ENCODE results near the gene DOHH.

The DOHH gene, protein sequence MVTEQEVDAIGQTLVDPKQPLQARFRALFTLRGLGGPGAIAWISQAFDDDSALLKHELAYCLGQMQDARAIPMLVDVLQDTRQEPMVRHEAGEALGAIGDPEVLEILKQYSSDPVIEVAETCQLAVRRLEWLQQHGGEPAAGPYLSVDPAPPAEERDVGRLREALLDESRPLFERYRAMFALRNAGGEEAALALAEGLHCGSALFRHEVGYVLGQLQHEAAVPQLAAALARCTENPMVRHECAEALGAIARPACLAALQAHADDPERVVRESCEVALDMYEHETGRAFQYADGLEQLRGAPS

GRCh38 chr19:3500429-3501101 is at the start of gene DOHH:
DOHH (minus strand) TSS chr19:3500674; CDS start chr19:3496814, 3,860 bp downstream.
- TF ChIP-seq GATA2 (IDR thresholded peaks at IDR 0.05; ENCODE audit: low read depth, low read length) = no peak
- no peak for TF ChIP-seq GATA3 (IDR thresholded peaks at IDR 0.05; ENCODE audit: low read depth, low read length)

DNA sequence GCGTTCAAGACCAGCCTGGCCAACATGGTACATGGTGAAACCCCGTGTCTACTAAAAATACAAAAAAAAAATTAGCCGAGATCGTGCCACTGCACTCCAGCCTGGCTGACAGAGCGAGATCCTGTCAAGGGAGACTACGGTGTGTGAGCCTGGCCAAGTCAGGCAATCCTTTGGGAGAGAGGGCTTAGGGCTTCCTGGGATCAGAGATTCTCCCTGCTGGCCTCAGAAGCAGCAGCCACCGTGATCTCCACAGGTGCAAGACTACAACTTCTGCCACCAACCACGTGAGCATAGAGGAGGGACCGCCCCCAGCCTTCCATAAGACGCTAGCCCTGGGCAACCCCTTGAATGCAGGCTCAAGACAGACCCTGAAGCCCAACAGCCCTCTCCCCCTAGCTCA is 49.3 kb upstream of the DOHH start:
- TF ChIP-seq GATA3 (IDR thresholded peaks at IDR 0.05; ENCODE audit: low read depth, low read length) = no peak
- TF ChIP-seq GATA2 (IDR thresholded peaks at IDR 0.05; ENCODE audit: low read depth, low read length) = no peak

DNA sequence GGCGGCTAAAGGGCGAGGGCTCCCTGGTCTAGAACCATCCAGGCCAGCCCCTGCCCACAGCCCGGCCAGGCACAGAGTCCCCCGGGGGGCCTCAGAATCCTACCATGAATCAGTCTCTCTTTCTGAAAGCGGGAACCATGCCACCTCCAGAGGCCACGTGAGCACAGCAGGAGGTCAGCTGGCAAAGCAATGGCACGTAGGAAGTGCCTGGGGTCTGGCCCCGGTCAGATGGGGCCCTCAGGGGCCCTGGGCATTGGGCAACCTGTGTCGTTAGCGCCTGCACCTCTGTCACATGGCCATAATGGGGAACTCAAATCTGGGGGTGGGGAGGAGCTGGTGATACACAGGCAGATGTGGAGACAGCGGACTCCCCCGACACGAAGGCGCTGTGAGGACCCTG is 48.1 kb upstream of the DOHH start:
- TF ChIP-seq GATA3 (IDR thresholded peaks at IDR 0.05; ENCODE audit: low read depth, low read length) = no peak
- no peak for TF ChIP-seq GATA2 (IDR thresholded peaks at IDR 0.05; ENCODE audit: low read depth, low read length)

GRCh38 chr19:3547767-3548282 is 47.4 kb upstream of the DOHH start:
- TF ChIP-seq GATA2 (IDR thresholded peaks at IDR 0.05; ENCODE audit: low read depth, low read length) = no peak
- no peak for TF ChIP-seq GATA3 (IDR thresholded peaks at IDR 0.05; ENCODE audit: low read depth, low read length)

DNA sequence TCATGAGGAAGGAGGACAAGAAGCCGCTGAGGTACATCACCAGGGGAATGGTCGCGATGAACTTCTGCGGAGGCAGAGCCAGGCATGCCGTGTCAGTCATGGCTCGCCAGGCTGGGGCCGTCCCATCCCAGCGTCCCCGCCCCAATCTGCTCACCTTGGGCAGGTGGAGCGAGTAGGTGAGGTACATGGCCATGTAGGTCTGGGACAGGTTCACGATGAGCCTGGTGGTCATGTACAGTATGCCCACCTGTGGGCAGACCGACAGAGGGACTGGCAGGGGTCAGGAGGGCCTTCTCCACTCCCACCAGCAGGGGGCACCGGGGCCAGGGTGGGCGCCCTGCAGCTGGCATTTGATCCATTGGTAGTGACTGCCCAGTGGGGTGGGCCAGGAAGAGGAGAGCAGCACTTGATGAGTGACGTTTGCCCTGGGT is 46.8 kb upstream of the DOHH start:
- TF ChIP-seq GATA3 (IDR thresholded peaks at IDR 0.05; ENCODE audit: low read depth, low read length) (no peak), GATA2 (IDR thresholded peaks at IDR 0.05; ENCODE audit: low read depth, low read length) (no peak)

DNA sequence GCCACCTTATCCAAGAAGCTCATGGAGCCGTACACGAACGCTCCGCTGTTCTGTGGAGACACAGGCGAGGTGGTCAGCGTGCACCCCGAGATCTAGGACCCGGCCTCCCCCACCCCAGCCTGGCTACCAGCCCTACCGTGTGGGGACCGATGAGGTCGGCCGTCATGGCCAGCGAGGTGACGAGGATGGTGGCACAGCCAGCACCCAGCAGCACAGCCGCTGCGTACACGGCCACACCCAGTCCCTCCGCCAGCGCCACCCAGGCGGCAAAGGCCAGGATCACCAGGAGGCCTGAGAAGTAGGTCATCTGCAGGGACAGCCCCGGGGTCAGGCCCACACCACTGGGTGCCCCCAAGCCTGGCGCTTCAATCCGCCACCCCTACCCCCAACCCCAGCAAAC is 45.6 kb upstream of the DOHH start:
- TF ChIP-seq GATA2 (IDR thresholded peaks at IDR 0.05; ENCODE audit: low read depth, low read length) = no peak
- no peak for TF ChIP-seq GATA3 (IDR thresholded peaks at IDR 0.05; ENCODE audit: low read depth, low read length)

DNA sequence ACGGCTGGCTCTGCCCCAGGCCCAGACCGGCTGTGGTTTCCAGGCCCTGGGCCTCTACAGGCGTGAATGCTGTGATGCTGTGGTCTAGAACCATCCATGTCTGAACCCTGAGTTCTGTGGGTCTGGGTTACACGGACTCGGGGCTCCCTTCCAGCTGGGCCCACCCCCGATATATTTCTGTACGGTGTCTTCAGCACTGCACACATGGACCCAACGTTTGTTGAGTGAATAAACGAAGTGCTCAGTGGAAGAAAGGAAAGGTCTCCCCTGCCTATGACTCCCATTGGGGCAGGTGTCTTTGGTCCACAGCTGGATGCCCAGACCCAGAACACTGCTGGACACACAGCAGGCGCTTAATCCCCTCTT is 45.2 kb upstream of the DOHH start:
- no peak for TF ChIP-seq GATA3 (IDR thresholded peaks at IDR 0.05; ENCODE audit: low read depth, low read length)
- TF ChIP-seq GATA2 (IDR thresholded peaks at IDR 0.05; ENCODE audit: low read depth, low read length) = no peak

- no peak for TF ChIP-seq GATA2 (IDR thresholded peaks at IDR 0.05; ENCODE audit: low read depth, low read length)
- TF ChIP-seq GATA3 (IDR thresholded peaks at IDR 0.05; ENCODE audit: low read depth, low read length) = no peak
Observed at GRCh38 chr19:3544742-3545668, 44.5 kb upstream of the DOHH start.

DNA sequence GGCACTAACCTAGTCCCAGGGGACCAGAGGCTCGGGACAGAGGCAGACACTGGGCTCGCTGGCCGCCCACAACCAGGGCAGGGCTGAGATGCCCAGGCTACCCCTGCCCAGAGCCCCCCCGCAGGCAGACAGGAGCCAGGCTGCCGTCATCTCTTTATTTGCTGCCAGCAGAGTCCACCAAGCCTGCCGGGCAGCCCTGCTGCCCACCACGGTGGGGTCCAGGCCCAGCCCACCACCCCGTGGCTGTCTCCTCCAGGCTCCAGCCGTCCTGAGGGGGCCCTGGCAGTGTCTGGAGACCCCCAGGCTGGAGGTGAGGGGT is 43.5 kb upstream of the DOHH start:
- TF ChIP-seq GATA3 (IDR thresholded peaks at IDR 0.05; ENCODE audit: low read depth, low read length) = no peak
- TF ChIP-seq GATA2 (IDR thresholded peaks at IDR 0.05; ENCODE audit: low read depth, low read length) = no peak

DNA sequence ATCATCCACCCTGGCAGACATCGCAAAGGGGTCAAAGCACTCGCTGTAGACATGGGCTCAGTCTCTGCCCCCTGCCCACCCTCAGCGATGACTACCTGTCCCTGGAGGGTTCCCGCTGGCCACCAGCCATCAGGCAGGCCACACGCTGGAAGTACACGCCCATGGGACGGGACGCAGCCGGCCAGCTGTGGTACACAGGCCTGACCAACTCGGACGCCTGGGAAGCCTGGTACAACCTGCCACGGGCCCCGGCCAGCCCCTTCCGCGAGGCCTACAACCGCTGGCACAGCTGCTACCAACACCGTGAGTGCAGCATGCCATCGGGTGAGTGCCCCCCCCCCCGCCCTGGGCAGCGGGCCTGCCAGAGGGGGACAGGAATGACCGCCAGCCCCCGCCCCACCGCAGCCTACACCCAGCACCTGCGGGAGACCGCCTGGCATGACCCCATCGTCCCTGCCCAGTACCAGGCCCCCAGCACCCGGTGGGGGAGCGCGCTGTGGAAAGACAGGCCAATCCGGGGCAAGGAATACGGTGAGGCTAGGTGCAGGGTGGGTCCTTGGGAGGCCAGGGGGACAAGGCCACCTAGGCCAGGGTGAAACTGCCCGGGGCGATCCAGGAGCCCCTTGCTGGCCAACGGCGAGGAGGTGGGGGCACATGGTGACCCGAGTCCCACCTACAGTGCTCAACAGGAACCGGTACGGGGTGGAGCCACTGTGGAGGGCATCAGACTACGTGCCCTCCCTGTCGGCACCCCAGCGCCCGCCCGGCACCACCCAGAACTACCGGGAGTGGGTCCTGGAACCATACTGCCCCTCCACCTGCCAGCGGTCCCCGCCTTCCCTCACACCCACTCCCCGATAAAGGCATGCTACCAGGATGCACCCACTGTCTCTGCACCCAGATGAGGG is 42.9 kb upstream of the DOHH start:
- TF ChIP-seq GATA2 (IDR thresholded peaks at IDR 0.05; ENCODE audit: low read depth, low read length) (no peak), GATA3 (IDR thresholded peaks at IDR 0.05; ENCODE audit: low read depth, low read length) (no peak)

GRCh38 chr19:3539756-3540118 is 39.3 kb upstream of the DOHH start:
- TF ChIP-seq GATA2 (IDR thresholded peaks at IDR 0.05; ENCODE audit: low read depth, low read length) (no peak), GATA3 (IDR thresholded peaks at IDR 0.05; ENCODE audit: low read depth, low read length) (no peak)

- TF ChIP-seq GATA2 (IDR thresholded peaks at IDR 0.05; ENCODE audit: low read depth, low read length) (no peak), GATA3 (IDR thresholded peaks at IDR 0.05; ENCODE audit: low read depth, low read length) (no peak)
Observed at GRCh38 chr19:3538965-3539755, 38.7 kb upstream of the DOHH start, which contains the start of gene TEKTIP1. TEKTIP1 (plus strand) TSS chr19:3539174; CDS start chr19:3539178, 4 bp downstream.

Measured in SH-SY5Y (cell line).